HG03139 (cell line): Measurements from ENCODE around the gene MANEAL.
"Not testable (repeated sequence)": the region's sequence is repeated elsewhere in the genome, so short reads cannot be mapped to it uniquely, and the experiment has no call there.

ENCODE experiments used
- ATAC-seq: cut with Tn5 transposase; IDR thresholded peaks from one replicate; pipeline ENCODE4 v1.9.1; 2021; ENCODE audit not compliant: unreplicated experiment

Gene MANEAL

GRCh38 chr1:37793773-37794371 is at the start of gene MANEAL:
Gene MANEAL (plus strand): TSS chr1:37793847. CDS start chr1:37794183, 336 bp downstream.
- ATAC-seq, result no peak

GRCh38 chr1:37746806-37747205 is 46.8 kb upstream of the MANEAL start:
- no peak for ATAC-seq

DNA sequence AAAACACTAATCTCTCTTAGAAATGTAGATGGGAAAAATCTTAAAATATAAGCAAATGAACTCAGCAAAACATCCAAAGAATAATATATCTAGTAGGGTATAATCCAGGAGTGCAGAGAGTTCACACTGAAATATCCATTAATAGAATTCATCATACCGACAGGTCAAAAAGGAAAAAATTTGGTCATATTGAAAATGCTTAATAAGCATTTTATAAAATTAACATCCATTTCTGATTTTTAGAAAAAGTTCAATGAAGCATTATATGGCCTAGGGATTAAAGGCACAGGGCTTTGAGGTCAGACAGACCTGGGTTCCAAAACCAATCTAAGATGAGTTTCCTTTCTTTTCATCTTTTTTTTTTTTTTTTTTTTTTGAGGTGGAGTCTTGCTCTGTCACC is 45.1 kb upstream of the MANEAL start:
- ATAC-seq, result no peak

GRCh38 chr1:37752213-37752582 is 41.4 kb upstream of the MANEAL start:
- no peak for ATAC-seq

GRCh38 chr1:37752583-37753471 is 40.8 kb upstream of the MANEAL start:
- no peak for ATAC-seq

- no peak for ATAC-seq
Observed at GRCh38 chr1:37753473-37754321, 40.0 kb upstream of the MANEAL start.

DNA sequence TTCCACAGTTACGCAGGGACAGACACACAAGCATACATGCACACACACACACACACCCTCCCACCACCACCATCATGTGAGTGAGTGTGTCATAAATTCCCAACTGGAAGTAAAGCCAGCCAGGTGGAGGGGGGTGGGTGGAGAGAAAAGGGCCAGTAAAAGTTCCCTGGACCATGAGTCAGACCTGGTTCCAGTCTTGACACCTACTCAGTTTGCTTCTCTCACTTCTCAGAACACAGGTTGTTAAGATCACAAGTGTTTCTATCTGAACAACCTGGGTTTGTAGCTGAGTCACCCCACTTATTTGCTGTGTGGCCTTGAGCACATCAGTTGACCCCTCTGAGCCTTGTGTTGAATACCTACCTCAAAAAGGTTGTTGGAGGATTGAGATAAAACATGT is 38.4 kb upstream of the MANEAL start:
- ATAC-seq, result no peak

GRCh38 chr1:37755951-37756560 is 37.6 kb upstream of the MANEAL start:
- no peak for ATAC-seq

- ATAC-seq, result no peak
Observed at GRCh38 chr1:37759451-37759850, 34.2 kb upstream of the MANEAL start.

- no peak for ATAC-seq
Observed at GRCh38 chr1:37761416-37762095, 32.1 kb upstream of the MANEAL start.

- ATAC-seq, result no peak
Observed at GRCh38 chr1:37762516-37762915, 31.1 kb upstream of the MANEAL start.

DNA sequence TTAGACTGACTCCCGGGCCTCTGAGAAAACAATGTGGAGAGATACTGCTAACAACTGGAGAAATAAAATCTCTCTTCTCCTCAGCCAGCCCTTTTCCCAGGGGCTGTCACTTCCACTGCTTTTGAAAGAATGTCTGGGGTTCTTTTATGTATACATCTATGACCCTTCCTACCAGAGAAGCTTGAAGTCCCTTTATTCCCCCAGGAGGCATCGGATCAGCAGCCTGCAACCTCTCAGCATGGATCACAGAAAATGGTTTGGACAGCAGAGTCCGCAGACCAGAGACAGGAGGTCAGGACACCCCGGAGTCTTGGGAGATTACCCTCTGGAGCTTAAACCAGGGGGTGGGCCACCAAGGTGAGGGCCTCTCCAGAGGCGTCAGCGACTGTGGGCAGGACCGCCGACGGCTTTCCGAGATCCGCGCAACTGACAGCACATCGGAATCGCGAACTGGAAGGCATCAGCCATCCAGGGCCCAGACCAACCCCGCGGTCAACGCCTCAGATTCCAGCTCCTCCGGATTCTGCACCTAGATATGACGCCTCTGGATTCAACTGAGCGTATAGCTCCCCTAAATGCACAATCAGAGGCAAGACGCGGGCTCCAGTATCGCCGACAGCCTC is 29.7 kb upstream of the MANEAL start:
- ATAC-seq, result no peak

DNA sequence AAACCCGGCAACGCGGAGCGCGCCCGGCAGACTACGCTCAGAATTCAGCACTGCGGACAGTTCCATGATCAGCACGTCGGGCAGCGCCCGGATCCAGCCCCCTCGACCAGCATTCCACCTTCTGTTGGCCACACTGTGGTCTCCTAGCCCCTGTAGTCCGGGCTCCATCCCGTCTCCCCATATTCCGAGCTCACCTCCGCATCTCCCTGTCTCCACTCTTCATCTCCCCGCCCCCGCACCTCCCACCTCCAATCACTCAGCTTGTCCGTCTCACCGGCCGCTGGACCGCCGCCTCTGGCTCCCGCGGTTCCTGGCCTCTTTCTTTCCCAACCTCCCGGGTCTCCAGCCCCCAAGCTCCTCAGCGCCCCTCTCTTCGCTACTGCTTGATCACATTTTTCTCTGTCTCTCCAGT is 29.2 kb upstream of the MANEAL start:
- no peak for ATAC-seq

DNA sequence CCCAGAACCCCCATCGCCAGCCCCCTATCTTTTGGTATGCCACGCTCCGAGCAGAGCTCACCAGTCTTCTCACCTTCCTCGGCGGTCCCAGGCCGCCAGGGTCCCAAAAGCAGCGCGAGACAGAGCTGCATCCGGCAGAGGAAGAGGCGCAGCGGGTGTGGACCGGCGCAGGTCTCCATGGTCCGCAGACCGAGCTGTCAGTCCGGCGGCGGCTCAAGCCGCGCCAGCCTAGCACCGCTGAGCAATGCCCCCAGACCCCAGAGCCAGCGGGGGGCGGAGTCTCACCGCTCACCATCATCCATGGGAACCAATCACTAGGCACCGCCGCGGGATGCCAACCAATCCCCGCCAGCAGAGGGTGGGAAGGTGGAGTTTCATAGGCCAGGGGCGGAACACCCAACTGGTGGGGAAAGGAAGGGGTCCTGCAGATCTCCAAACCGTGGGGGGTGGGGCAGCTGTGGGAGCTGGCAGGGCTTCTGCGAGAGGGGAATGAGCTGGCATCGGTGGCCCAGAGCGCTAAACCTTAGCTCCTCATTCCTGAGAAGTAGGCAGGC is 28.7 kb upstream of the MANEAL start, which contains the start of gene EPHA10:
EPHA10 (minus strand) TSS at position 233 of the 554 bp plus-strand sequence; CDS start at position 179, 54 bp downstream.
- no peak for ATAC-seq

- ATAC-seq, result no peak
Observed at GRCh38 chr1:37765916-37766664, 27.6 kb upstream of the MANEAL start.

DNA sequence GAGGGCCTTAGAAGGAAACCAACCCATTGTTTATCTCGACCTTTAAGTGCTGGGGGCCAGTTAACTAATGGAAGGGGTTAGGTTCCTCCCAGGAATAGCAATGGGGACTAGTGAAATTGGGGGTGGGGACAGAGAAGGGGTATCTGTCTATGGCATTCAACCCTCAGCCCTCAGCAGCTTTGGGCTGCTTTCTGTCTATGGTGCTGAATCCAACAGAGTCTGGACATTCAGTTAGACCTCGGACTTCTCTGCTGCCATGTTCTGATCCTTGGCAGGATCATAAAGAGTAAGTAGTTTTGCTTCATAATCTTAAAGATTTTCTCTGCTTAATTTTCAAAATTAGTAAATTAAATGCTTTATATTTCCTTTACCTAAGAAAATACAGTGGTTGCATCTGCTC is 26.2 kb upstream of the MANEAL start:
- ATAC-seq, result no peak

- ATAC-seq, result not testable (repeated sequence)
Observed at GRCh38 chr1:37771440-37771839, 22.2 kb upstream of the MANEAL start.

DNA sequence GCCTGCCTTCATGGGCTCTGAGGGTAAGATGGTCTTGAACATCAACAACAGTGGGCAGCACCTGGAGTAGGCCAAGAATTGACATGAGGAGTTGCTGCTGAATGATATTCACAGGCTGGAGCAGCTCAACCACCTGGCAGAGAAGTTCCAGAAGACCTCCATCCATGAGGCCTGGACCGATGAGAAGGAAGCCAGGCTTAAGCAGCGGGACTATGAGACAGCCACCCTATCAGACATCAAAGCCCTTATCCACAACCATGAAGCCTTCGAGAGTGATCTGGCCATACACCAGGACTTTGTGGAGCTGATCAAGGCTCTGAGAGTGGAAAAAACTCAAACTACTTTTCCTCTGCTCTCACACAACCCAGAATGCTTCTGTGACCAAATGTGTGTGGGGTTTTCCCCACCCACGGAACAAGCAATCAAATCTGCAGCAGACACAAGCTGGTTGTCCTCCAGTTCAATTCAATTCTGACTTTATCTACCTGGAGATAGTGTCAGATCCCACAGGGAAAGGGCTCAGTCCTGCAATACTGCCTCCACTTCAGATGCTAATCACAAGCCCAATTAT is 16.6 kb upstream of the MANEAL start:
- ATAC-seq, result no peak

- ATAC-seq, result no peak
Observed at GRCh38 chr1:37778654-37779053, 15.0 kb upstream of the MANEAL start.
